NB4 (cell line): ENCODE results near the gene NPIPA7.
"Not testable (repeated sequence)": the region's sequence is repeated elsewhere in the genome, so short reads cannot be mapped to it uniquely, and the experiment has no call there.

ENCODE experiments used
- CTCF ChIP-seq: IDR thresholded peaks from one replicate; pipeline ENCODE4 v1.5.1; 2012; ENCODE audit warnings: low read depth, low read length
- MAX ChIP-seq: IDR thresholded peaks from 2 replicates; pipeline ENCODE4 v1.6.1; 2011; ENCODE audit warnings: low read depth, low read length
- POLR2A ChIP-seq: IDR thresholded peaks from 2 replicates; pipeline ENCODE4 v1.6.1; 2011; ENCODE audit warnings: mild to moderate bottlenecking; ENCODE audit not compliant: insufficient read length; ENCODE audit errors: extremely low read depth

GRCh38 chr16:16364701-16365100, 14.2 kb upstream of the NPIPA7 start:
- not testable (repeated sequence) for TF ChIP-seq CTCF, MAX, POLR2A
